ENCODE results near the gene HNRNPA3. TPM values are rescaled to one million over a fixed set of nuclear protein-coding genes. Genes with fewer than 3 reads are reported as not detected.
A peak's percentile ranks its signal among the peaks of the same experiment; 100 is the strongest.

HNRNPA3 gene
- total and polyA plus RNA-seq, 2 of the 13 experiments (the other 11 are each of a cell fraction or from before 2014, with no cell fraction given) = 73.3 to 97.7 TPM

DNA sequence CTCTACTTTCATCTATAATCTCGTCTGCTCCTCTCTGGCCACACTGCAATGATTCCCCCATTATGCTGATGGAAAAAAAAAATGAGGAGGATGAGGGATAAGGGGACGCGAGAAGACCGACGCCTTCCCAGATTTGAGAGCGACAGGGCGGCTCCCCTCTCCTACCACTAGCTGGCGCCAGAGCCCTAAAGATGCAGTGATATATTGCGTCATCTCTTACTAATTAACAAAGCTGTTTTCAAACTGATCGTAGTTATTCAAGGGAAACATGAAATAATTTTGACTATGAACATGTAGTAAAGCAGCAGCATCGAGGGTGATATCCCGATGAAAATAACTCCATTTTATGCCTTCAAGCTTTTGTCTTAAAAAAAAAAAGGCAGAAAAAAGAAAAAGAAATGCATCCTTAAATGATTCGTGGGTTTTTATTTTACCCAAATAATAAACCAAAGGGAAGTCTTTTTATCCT, 48.0 kb upstream of the HNRNPA3 start (continued):
- TF ChIP-seq TFE3 (CRISPR knock-in tag; IDR thresholded peaks at IDR 0.05) (peak; percentile 69; the same call in 1 of the 2 replicates), ZNF567 (CRISPR knock-in tag; IDR thresholded peaks at IDR 0.05; ENCODE audit: borderline replicate concordance) (no peak), CENPT (CRISPR knock-in tag; IDR thresholded peaks at IDR 0.05; ENCODE audit: low read depth) (no peak), ZNF557 (CRISPR knock-in tag; IDR thresholded peaks at IDR 0.05) (0 out of 2 replicates have a peak, but pooled peaks have one; percentile 71), CBX5 (CRISPR knock-in tag; IDR thresholded peaks at IDR 0.05; ENCODE audit: borderline replicate concordance) (peak; percentile 81; the same call in 1 of the 2 replicates), EEA1 (CRISPR knock-in tag; IDR thresholded peaks at IDR 0.05; ENCODE audit: borderline replicate concordance) (no peak), ELF4 (CRISPR knock-in tag; IDR thresholded peaks at IDR 0.05; ENCODE audit: borderline replicate concordance) (no peak; the same call in 1 of the 2 replicates), ZSCAN12 (CRISPR knock-in tag; IDR thresholded peaks at IDR 0.05) (no peak), ASH2L (IDR thresholded peaks at IDR 0.05; ENCODE audit: insufficient read length, low read depth, low read length) (peak; percentile 90), MYPOP (CRISPR knock-in tag; IDR thresholded peaks at IDR 0.05) (peak; percentile 57; the same call in 1 of the 2 replicates), ZSCAN25 (CRISPR knock-in tag; IDR thresholded peaks at IDR 0.05) (no peak), SMYD3 (CRISPR knock-in tag; IDR thresholded peaks at IDR 0.05) (no peak), ZNF326 (CRISPR knock-in tag; IDR thresholded peaks at IDR 0.05; ENCODE audit: borderline replicate concordance) (no peak), ZNF569 (CRISPR knock-in tag; IDR thresholded peaks at IDR 0.05; ENCODE audit: borderline replicate concordance) (no peak), ATF1 (CRISPR knock-in tag; IDR thresholded peaks at IDR 0.05) (peak; percentile 58; the same call in 1 of the 2 replicates), ZNF800 (CRISPR knock-in tag; IDR thresholded peaks at IDR 0.05) (peak; percentile 74; the same call in 1 of the 2 replicates), FOXP1 (IDR thresholded peaks at IDR 0.05) (no peak), FOXP1 (CRISPR knock-in tag; IDR thresholded peaks at IDR 0.05) (peak; percentile 61; the same call in 1 of the 2 replicates)
- TF ChIP-seq, protein P1, sequence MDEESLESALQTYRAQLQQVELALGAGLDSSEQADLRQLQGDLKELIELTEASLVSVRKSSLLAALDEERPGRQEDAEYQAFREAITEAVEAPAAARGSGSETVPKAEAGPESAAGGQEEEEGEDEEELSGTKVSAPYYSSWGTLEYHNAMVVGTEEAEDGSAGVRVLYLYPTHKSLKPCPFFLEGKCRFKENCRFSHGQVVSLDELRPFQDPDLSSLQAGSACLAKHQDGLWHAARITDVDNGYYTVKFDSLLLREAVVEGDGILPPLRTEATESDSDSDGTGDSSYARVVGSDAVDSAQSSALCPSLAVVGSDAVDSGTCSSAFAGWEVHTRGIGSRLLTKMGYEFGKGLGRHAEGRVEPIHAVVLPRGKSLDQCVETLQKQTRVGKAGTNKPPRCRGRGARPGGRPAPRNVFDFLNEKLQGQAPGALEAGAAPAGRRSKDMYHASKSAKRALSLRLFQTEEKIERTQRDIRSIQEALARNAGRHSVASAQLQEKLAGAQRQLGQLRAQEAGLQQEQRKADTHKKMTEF (CRISPR knock-in tag; IDR thresholded peaks at IDR 0.05) = peak; percentile 79
- TF ChIP-seq, protein P2, sequence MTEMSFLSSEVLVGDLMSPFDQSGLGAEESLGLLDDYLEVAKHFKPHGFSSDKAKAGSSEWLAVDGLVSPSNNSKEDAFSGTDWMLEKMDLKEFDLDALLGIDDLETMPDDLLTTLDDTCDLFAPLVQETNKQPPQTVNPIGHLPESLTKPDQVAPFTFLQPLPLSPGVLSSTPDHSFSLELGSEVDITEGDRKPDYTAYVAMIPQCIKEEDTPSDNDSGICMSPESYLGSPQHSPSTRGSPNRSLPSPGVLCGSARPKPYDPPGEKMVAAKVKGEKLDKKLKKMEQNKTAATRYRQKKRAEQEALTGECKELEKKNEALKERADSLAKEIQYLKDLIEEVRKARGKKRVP (CRISPR knock-in tag; IDR thresholded peaks at IDR 0.05) = peak; percentile 98

Measured in HepG2 (cell line).